MM.1S (cell line): ENCODE results near the gene NFX1.

Experiments used
- DNase-seq: peaks from one replicate; pipeline ENCODE4 v3.0.0-alpha.2; 2015
- H2AFZ ChIP-seq: fragments of 300-600 bp; sonication (generic); 2 replicates; pipeline ENCODE4 v1.6.0; 2016; ENCODE audit warnings: antibody characterized with exemption, low read length
- H3F3A ChIP-seq: fragments of 300-600 bp; sonication (generic); 2 replicates; pipeline ENCODE4 v1.6.1; 2016; ENCODE audit warnings: mild to moderate bottlenecking, antibody characterized with exemption, low read length, moderate library complexity, mixed read lengths; ENCODE audit not compliant: insufficient read depth
- H3K27ac ChIP-seq: fragments of 300-600 bp; sonication (generic); 2 replicates; pipeline ENCODE4 v1.5.1; 2016; ENCODE audit warnings: mild to moderate bottlenecking, low read length
- H3K27me3 ChIP-seq: fragments of 300-600 bp; sonication (generic); replicated peaks from 2 replicates; pipeline ENCODE4 v1.6.0; 2016; ENCODE audit warnings: low read length; ENCODE audit not compliant: insufficient read depth
- H3K36me3 ChIP-seq: fragments of 300-600 bp; sonication (generic); replicated peaks from 2 replicates; pipeline ENCODE4 v1.6.1; 2016; ENCODE audit warnings: mild to moderate bottlenecking, low read length, mixed read lengths; ENCODE audit not compliant: insufficient read depth
- H3K4me1 ChIP-seq: fragments of 300-600 bp; sonication (generic); 2 replicates; pipeline ENCODE4 v1.6.1; 2016; ENCODE audit warnings: low read length, mixed read lengths
- H3K4me2 ChIP-seq: fragments of 300-600 bp; sonication (generic); 2 replicates; pipeline ENCODE4 v1.6.0; 2016; ENCODE audit warnings: low read depth, low read length
- H3K4me3 ChIP-seq: fragments of 300-600 bp; sonication (generic); 2 replicates; pipeline ENCODE4 v1.5.1; 2016; ENCODE audit warnings: low read length, mixed read lengths
- H3K79me2 ChIP-seq: fragments of 300-600 bp; sonication (generic); 2 replicates; pipeline ENCODE4 v1.6.1; 2016; ENCODE audit warnings: mixed run types, low read length, mixed read lengths
- H3K9ac ChIP-seq: fragments of 300-600 bp; sonication (generic); 2 replicates; pipeline ENCODE4 v1.6.1; 2016; ENCODE audit warnings: low read length, mixed read lengths
- H3K9me2 ChIP-seq: fragments of 300-600 bp; sonication (generic); replicated peaks from 2 replicates; pipeline ENCODE4 v1.6.1; 2016; ENCODE audit warnings: mild to moderate bottlenecking, low read length, mixed read lengths; ENCODE audit not compliant: insufficient read depth
- H3K9me3 ChIP-seq: fragments of 300-600 bp; sonication (generic); replicated peaks from 2 replicates; pipeline ENCODE4 v1.6.1; 2016; ENCODE audit warnings: mild to moderate bottlenecking, low read length, mixed read lengths; ENCODE audit not compliant: insufficient read depth
- H4K20me1 ChIP-seq: fragments of 300-600 bp; sonication (generic); 2 replicates; pipeline ENCODE4 v1.6.1; 2016; ENCODE audit warnings: mild to moderate bottlenecking, low read length, moderate library complexity, mixed read lengths; ENCODE audit not compliant: insufficient read depth
- CTCF ChIP-seq: fragments of 300-600 bp; sonication (generic); IDR thresholded peaks from 2 replicates; pipeline ENCODE4 v1.5.1; 2016; ENCODE audit warnings: antibody characterized with exemption, low read length, mixed read lengths
- EZH2 ChIP-seq: fragments of 300-600 bp; sonication (generic); optimal IDR thresholded peaks from 2 replicates; pipeline ENCODE3; 2017; ENCODE audit warnings: low read depth, mild to moderate bottlenecking, antibody characterized with exemption, low read length, mixed read lengths
- EZH2phosphoT487 ChIP-seq: fragments of 300-600 bp; sonication (generic); IDR thresholded peaks from 2 replicates; pipeline ENCODE4 v1.6.1; 2018; ENCODE audit warnings: antibody characterized with exemption, low read length

Gene NFX1

GRCh38 chr9:33329117-33329563, 38.8 kb downstream of the NFX1 start:
- Histone ChIP-seq H3K36me3 (peaks cover 9% of the 10 kb centered on the region; the same call in 1 of the 2 replicates), H3K79me2 (peaks cover 3% of the 10 kb centered on the region; the same call in 1 of the 2 replicates), H3K27ac (no peak overlapping the region), H4K20me1 (no peaks in the 10 kb centered on the region), H3K9me3 (no peaks in the 10 kb centered on the region), H3K4me3 (no peak overlapping the region), H3K9me2 (no peaks in the 10 kb centered on the region), H2AFZ (no peak overlapping the region), H3F3A (no peaks in the 10 kb centered on the region), H3K27me3 (no peaks in the 10 kb centered on the region), H3K4me1 (no peaks in the 10 kb centered on the region), H3K9ac (no peak overlapping the region), H3K4me2 (no peak overlapping the region)
- DNase-seq, result no peak
- no peak for TF ChIP-seq CTCF
- no peak for TF ChIP-seq EZH2
- no peak for TF ChIP-seq EZH2phosphoT487

- Histone ChIP-seq H3K9ac (no peak overlapping the region), H3K9me3 (no peaks in the 10 kb centered on the region), H2AFZ (no peak overlapping the region), H3F3A (no peaks in the 10 kb centered on the region), H3K4me1 (no peaks in the 10 kb centered on the region), H3K36me3 (peaks cover 14% of the 10 kb centered on the region), H4K20me1 (no peaks in the 10 kb centered on the region), H3K4me3 (no peak overlapping the region), H3K4me2 (no peak overlapping the region), H3K79me2 (peaks cover 3% of the 10 kb centered on the region; the same call in 1 of the 2 replicates), H3K27me3 (no peaks in the 10 kb centered on the region), H3K27ac (no peak overlapping the region), H3K9me2 (no peaks in the 10 kb centered on the region)
- TF ChIP-seq EZH2 (no peak), EZH2phosphoT487 (no peak), CTCF (no peak)
- no peak for DNase-seq
Measured at GRCh38 chr9:33329979-33330378, 39.7 kb downstream of the NFX1 start.

GRCh38 chr9:33331377-33331891, 41.1 kb downstream of the NFX1 start:
- Histone ChIP-seq H2AFZ (no peak overlapping the region), H3K27me3 (no peaks in the 10 kb centered on the region), H3F3A (no peaks in the 10 kb centered on the region), H3K4me1 (no peaks in the 10 kb centered on the region), H3K4me2 (no peak overlapping the region), H3K9me2 (no peaks in the 10 kb centered on the region), H3K4me3 (no peak overlapping the region), H3K27ac (no peak overlapping the region), H4K20me1 (no peaks in the 10 kb centered on the region), H3K36me3 (peaks cover 14% of the 10 kb centered on the region), H3K79me2 (peaks cover 3% of the 10 kb centered on the region; the same call in 1 of the 2 replicates), H3K9me3 (no peaks in the 10 kb centered on the region), H3K9ac (no peak overlapping the region)
- TF ChIP-seq EZH2phosphoT487, result no peak
- TF ChIP-seq EZH2, result no peak
- TF ChIP-seq CTCF, result no peak
- no peak for DNase-seq
